Myocyte (in vitro differentiated cells): ENCODE results near the gene SNRPD2. TPM values are rescaled to one million over a fixed set of nuclear protein-coding genes. Genes with fewer than 3 reads are reported as not detected.
"Not testable (repeated sequence)": the region's sequence is repeated elsewhere in the genome, so short reads cannot be mapped to it uniquely, and the experiment has no call there.

Experiments
- DNase-seq: peaks from one replicate; pipeline ENCODE4 v3.0.0-alpha.2; 2012; ENCODE audit warnings: low read depth
- total RNA-seq: library from RNA; depleted of rRNA; stranded (reverse); fragments of >200 nt; gene quantifications from 2 replicates; pipeline ENCODE4 v1.2.3, GENCODE V29; 2014

The SNRPD2 gene
- total RNA-seq, 1 donor from 2014 or later: 132 TPM

DNA sequence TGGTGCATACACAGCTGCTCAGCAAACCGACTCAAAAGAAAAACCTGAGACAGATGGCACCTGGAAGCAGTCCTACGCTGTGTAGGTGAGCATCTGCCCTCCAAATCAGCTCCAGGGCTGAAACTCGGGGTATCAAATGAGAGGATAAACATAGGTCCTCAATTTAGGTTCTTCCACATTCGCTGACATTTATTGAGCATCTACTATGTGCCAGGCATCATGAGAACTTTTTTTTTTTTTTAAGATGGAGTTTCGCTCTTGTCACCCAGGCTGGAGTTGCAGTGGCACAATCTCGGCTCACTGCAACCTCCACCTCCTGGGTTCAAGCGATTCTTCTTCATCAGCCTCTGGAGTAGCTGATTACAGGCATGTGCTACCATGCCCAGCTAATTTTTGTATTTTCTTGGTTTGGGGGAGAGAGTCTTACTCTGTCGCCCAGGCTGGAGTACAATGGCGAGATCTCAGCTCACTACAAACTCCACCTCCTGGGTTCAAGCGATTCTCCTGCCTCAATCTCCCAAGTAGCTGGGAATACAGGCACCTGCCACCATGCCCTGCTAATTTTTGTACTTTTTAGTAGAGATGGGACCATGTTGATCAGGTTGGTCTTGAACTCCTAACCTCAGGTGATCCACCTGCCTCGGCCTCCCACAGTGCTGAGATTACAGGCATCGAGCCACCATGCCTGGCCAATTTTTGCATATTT is 14.1 kb upstream of the SNRPD2 start:
- no peak for DNase-seq

- no peak for DNase-seq
Measured at GRCh38 chr19:45705115-45705514, 13.4 kb upstream of the SNRPD2 start.

- no peak for DNase-seq
Measured at GRCh38 chr19:45701676-45702075, 9.9 kb upstream of the SNRPD2 start.

- DNase-seq: peak; percentile 80
Measured at GRCh38 chr19:45693106-45693788, 1.5 kb upstream of the SNRPD2 start.

GRCh38 chr19:45692187-45693105 is 693 bp upstream of the SNRPD2 start, which contains the start of gene QPCTL:
Gene QPCTL (plus strand): TSS chr19:45692666. CDS start chr19:45692704, 38 bp downstream.
- DNase-seq: peak; percentile 100

- DNase-seq: no peak
Measured at GRCh38 chr19:45687599-45687998, 4.2 kb downstream of the SNRPD2 start.

DNA sequence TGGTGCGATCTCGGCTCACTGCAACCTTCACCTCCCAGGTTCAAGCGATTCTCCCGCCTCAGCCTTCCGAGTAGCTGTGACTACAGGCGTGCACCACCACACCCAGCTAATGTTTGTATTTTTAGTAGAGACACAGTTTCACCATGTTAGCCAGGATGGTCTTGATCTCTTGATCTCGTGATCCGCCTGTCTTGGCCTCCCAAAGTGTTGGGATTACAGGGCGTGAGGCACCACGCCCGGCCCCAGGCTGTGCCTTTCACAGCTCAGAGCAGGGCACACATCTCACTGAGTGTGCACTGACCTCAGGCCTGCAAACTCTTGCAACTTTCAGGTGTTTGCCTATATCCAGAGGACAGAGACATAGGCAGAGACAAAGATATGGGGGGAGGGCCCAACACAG is 6.7 kb downstream of the SNRPD2 start:
- not testable (repeated sequence) for DNase-seq

DNA sequence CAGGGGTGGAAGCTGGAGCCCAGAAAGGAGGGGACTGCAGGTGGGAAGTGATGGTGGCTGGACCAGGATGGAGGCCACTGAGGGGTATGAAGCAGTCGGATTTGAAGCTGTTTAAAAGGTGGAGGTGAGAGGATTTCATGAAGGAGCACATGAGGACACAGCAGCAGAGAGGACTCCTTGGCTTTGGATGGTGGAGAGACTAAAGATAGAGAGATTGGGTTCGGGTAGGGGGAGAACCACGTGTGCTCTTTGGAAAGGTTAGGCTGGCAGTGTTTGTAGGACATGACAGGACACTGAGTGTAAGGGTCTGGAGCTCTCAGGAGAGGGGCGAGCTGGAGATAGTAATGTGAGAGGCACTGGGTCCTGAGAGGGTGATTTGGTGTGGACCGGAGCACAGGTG is 8.8 kb downstream of the SNRPD2 start:
- DNase-seq: no peak

DNA sequence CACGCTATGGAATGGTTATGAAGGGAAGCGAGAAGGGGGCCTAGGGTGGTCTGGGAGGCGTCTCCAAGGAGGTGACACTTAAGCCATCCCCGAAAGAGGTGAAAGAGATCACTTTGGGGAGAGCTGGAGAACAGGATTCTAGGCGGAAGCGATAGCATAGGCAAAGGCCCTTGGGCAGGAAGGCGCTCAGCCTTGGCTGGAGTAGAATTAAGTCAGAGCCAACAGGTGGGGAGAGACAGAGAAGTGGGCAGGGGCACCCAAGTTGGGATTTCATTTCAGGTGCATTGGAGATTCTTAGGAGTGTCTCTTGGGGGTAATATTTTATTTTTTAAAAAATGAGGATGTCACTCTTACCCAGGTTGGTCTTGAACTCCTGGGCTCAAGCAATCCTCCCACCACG is 9.6 kb downstream of the SNRPD2 start:
- DNase-seq: no peak

DNA sequence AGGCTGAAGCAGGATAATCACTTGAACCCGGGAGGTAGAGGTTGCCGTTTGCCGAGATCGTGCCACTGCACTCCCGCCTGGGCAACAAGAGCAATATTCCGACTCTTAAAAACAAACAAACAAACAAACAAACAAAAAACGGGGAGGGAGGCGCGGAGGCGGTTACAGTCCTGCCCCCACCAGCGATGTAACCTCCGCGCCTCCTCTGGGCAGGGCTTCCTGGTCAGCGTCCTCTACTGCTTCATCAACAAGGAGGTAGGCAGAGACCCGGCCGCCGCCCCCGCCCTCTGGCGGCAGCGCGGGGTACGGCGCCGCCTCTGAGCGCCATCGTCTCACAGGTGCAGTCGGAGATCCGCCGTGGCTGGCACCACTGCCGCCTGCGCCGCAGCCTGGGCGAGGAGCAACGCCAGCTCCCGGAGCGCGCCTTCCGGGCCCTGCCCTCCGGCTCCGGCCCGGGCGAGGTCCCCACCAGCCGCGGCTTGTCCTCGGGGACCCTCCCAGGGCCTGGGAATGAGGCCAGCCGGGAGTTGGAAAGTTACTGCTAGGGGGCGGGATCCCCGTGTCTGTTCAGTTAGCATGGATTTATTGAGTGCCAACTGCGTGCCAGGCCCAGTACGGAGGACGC is 10.2 kb downstream of the SNRPD2 start:
- peak; percentile 79 for DNase-seq

GRCh38 chr19:45677351-45678230 is 14.2 kb downstream of the SNRPD2 start:
- peak; percentile 76 for DNase-seq

DNA sequence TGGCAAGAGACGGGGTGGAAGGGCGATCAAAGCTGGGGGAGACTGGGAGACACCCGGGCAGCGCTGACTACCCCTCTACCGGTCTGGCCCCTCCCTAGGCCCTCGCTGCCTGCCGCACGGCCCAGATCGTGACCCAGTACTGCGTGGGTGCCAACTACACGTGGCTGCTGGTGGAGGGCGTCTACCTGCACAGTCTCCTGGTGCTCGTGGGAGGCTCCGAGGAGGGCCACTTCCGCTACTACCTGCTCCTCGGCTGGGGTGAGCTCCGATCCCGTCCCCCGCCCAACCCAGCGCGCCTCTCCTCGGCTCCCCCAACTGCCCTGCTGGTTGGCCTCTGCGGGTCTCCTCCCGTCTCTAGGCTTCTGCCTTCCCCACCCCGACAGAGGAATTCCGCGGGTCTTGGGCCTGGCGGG is 14.9 kb downstream of the SNRPD2 start:
- no peak for DNase-seq

- no peak for DNase-seq
Measured at GRCh38 chr19:45674946-45675345, 16.8 kb downstream of the SNRPD2 start.

GRCh38 chr19:45670670-45671453 is 20.9 kb downstream of the SNRPD2 start:
- peak; percentile 13 for DNase-seq

DNA sequence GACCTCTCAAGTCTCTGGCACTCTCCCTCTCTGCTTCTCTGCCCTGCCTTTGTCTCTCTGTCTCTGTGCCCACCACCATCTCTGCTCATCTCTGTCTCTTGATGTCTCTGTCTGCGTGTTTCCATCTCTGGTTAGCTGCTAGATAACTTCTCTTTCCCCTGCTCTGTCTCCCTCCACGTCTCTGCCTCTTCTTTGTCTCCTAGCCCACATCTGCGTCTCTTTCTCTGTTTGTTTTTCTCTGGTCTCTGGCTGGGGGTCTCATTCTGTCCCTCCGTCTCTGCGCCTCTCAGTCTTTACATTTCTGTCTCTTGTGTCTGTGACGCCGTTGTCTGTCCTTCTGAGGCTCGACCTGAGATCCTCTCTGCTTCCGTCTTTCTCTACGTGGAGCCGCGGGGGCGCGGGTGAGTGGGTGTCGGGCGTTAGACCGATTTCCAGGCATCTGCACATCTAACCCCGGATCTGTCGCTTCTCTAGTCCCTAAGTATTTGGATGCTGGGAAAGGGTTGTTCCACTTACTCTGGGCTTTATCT is 23.3 kb downstream of the SNRPD2 start:
- DNase-seq: no peak

- DNase-seq: peak; percentile 16
Measured at GRCh38 chr19:45667620-45668341, 24.0 kb downstream of the SNRPD2 start, which contains the start of gene GIPR. Gene GIPR (plus strand): TSS chr19:45668221. CDS start chr19:45669521, 1,300 bp downstream.

- no peak for DNase-seq
Measured at GRCh38 chr19:45664575-45664974, 27.2 kb downstream of the SNRPD2 start.

- no peak for DNase-seq
Measured at GRCh38 chr19:45663800-45664199, 28.0 kb downstream of the SNRPD2 start.
